Subcutaneous abdominal adipose tissue (tissue), 5 donors: ENCODE data around the gene SLA2.
A peak's percentile ranks its signal among the peaks of the same experiment; 100 is the strongest.
"Not testable (repeated sequence)": the region's sequence is repeated elsewhere in the genome, so short reads cannot be mapped to it uniquely, and the experiment has no call there.

Source experiments
- H3K27ac ChIP-seq: one replicate; pipeline ENCODE4 v1.7.0; 2013; ENCODE audit warnings: low read depth, mild to moderate bottlenecking, inconsistent platforms, low read length, moderate library complexity
- H3K27me3 ChIP-seq, 5 donors: one replicate each; pipeline ENCODE4 v1.7.0; 2013; ENCODE audit warnings: low read length in 5 of 5, inconsistent platforms in 1 of 5; ENCODE audit not compliant: control insufficient read depth in 5 of 5, insufficient read depth in 4 of 5
- H3K36me3 ChIP-seq, 5 donors: one replicate each; pipeline ENCODE4 v1.7.0; 2013; ENCODE audit warnings: low read length in 5 of 5; ENCODE audit not compliant: control insufficient read depth in 5 of 5, insufficient read depth in 5 of 5
- H3K4me1 ChIP-seq, 5 donors: one replicate each; pipeline ENCODE4 v1.7.0; 2013; ENCODE audit warnings: low read length in 5 of 5, mild to moderate bottlenecking in 3 of 5, moderate library complexity in 1 of 5; ENCODE audit not compliant: control insufficient read depth in 5 of 5, insufficient read depth in 5 of 5
- H3K4me3 ChIP-seq, 5 donors: one replicate each; pipeline ENCODE4 v1.7.0; 2013; ENCODE audit warnings: low read length in 5 of 5, low read depth in 1 of 5
- H3K9ac ChIP-seq, 5 donors: one replicate each; pipeline ENCODE4 v1.7.0; 2013; ENCODE audit warnings: low read length in 5 of 5, mild to moderate bottlenecking in 4 of 5, moderate library complexity in 3 of 5
- H3K9me3 ChIP-seq, 5 donors: one replicate each; pipeline ENCODE4 v1.7.0; 2013; ENCODE audit warnings: low read length in 5 of 5; ENCODE audit not compliant: control insufficient read depth in 5 of 5
- donor health status: healthy.
- donor health status: healthy.
- donor health status: healthy.
- donor health status: healthy.
- donor health status: healthy.

SLA2 gene

DNA sequence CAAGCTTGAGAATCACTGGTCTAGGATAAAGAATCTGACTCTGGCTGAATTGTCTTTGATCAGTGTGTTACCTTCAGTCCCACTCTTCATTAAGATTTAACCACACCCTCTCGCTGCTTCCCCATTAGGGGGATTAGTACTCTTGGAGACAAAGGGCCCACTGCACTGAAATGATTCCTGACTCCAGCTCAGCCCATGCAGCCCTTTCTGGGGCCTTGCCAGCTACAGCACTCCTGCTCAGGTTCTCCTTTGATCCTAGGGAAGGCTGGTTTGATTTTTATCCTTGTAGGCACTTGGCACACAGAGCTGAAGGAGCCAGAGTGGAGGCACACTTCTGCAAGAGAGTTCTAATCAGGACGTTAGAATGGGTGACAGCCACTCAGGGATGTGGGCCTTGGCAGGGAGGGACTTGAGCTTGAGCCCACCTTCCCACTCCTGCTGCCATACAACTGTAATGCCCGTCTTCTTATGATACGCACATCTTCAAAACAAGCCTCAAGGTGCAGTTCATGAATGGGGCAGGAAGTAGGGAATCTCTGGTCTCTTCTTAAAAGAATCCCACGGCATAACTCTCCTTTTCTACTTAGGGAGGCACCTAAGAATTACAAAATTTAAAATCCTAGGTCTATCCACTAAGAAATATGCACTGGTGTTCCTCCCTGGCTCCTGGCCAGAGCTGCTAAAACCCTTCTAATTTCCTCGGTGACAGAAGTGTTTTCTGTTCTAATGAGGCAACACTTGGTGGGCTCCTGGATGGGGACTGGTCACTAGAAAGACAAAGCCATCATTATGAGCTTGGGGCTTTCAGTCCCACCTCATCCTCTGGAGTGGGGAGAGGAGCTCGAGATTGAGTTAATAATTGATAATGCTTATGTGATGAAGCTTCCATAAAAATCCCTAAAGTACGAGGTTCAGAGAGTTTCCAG, 1.5 kb upstream of the SLA2 start:
- H3K36me3 ChIP-seq: peaks cover 0 to 11% (median 8%) of the 10 kb centered on the region in 5 donors

DNA sequence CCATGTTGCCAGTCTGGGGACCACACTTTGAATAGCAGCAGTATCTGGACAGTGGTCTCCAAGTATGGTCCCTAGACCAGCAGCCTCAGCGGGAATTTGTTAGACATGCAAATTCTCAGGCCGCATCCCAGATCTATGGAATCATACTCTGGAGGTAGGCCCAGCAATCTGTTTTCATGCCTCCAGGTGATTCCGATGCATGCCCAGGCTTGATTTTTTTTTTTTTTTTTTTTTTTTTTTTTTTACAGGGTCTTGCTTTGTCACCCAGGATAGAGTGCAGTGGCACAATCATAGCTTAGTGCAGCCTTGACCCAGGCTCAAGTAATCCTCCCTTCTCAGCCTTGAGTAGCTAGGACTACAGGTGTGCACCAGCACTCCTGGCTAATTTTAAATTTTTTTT, 682 bp upstream of the SLA2 start:
- Histone ChIP-seq H3K9ac (no peak overlapping the region), H3K9me3 (no peaks in the 10 kb centered on the region), H3K4me3 (no peak overlapping the region), H3K27ac (no peak overlapping the region), H3K36me3 (peaks cover 0 to 5% (median 5%) of the 10 kb centered on the region in 5 donors), H3K4me1 (no peaks in the 10 kb centered on the region), H3K27me3 (peaks cover 0 to 6% (median 0%) of the 10 kb centered on the region in 5 donors)

More for the DNA sequence above, 1.5 kb upstream of the SLA2 start:
- Histone ChIP-seq H3K9ac (no peak overlapping the region), H3K27me3 (peaks cover 0 to 6% (median 0%) of the 10 kb centered on the region in 5 donors), H3K4me3 (no peak overlapping the region), H3K4me1 (no peaks in the 10 kb centered on the region), H3K27ac (no peak overlapping the region), H3K9me3 (no peaks in the 10 kb centered on the region)

DNA sequence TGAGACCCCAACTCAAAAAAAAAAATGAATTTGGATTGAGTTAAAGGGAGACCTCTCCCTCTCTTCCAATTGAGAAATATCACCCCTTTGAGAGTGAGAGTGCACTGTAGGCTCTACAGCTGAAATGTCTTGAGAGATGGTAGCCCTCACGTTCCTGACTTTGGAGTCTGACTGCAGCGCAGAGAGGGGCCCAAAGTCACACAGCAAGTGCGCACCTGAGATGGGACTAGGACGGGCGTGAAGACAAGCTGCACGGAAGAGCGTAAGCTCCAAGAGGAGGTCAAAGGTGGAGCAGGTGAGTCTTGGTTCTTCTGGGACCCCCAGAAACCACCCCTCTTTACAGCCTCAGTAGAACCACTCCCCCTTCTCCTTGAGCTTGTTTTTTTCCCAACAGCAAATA, 643 bp downstream of the SLA2 start:
- H3K9ac ChIP-seq: no peak overlapping the region
- no peak overlapping the region for H3K27ac ChIP-seq
- no peaks in the 10 kb centered on the region for H3K9me3 ChIP-seq
- no peaks in the 10 kb centered on the region for H3K4me1 ChIP-seq
- H3K4me3 ChIP-seq: peak overlapping the region in 1 of 5 donors; percentile 31
- no peaks in the 10 kb centered on the region for H3K36me3 ChIP-seq
- peaks cover 0 to 6% (median 0%) of the 10 kb centered on the region in 5 donors for H3K27me3 ChIP-seq

- Histone ChIP-seq H3K4me3 (peak overlapping the region in 1 of 5 donors; percentile 11), H3K36me3 (no peaks in the 10 kb centered on the region), H3K9me3 (no peaks in the 10 kb centered on the region), H3K27me3 (peaks cover 0 to 6% (median 0%) of the 10 kb centered on the region in 5 donors), H3K9ac (no peak overlapping the region), H3K27ac (no peak overlapping the region), H3K4me1 (no peaks in the 10 kb centered on the region)
Observed at GRCh38 chr20:36644706-36645095, 1.3 kb downstream of the SLA2 start.

DNA sequence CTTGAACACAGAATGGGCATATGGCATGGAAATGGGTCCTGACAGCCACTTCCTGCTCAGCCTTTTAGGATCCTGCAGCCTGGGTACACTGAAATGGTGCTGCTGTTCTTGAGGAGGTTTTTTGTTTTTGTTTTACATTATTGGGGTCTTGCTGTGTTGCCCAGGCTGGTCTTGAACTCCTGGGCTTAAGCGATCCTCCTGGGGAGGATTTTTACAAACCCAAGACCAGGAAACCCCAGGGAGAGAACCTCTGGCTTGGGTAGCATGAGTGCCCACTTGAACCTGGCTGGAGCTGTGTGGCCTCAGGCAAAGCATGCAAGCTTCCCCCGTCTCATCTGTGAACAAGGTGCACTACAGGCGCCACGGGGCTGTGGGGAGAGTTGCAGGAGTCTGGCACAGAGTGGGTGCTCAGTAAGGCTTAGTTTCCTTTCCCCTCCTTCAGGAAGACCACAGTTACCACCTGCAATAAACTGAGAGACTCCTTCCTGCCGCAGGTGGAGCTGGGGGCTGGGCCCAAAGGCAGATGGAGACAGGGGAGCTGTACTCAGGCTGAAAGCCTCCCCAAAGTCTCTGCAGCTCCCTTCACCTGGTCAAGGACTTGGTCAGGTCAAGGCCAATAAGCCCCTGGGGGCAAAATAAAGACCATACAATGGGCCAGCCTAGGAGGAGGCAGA, 1.8 kb downstream of the SLA2 start:
- Histone ChIP-seq H3K4me3 (peak overlapping the region in 1 of 5 donors; percentile 11), H3K27ac (no peak overlapping the region), H3K9me3 (no peaks in the 10 kb centered on the region), H3K9ac (no peak overlapping the region), H3K4me1 (no peaks in the 10 kb centered on the region), H3K36me3 (no peaks in the 10 kb centered on the region), H3K27me3 (peaks cover 0 to 6% (median 0%) of the 10 kb centered on the region in 5 donors)

- Histone ChIP-seq H3K9me3 (no peaks in the 10 kb centered on the region), H3K27me3 (peaks cover 0 to 6% (median 0%) of the 10 kb centered on the region in 5 donors), H3K9ac (no peak overlapping the region), H3K4me3 (no peak overlapping the region), H3K4me1 (no peaks in the 10 kb centered on the region), H3K36me3 (no peaks in the 10 kb centered on the region), H3K27ac (no peak overlapping the region)
Observed at GRCh38 chr20:36642136-36642535, 3.9 kb downstream of the SLA2 start.

- Histone ChIP-seq H3K9ac (no peak overlapping the region), H3K36me3 (no peaks in the 10 kb centered on the region), H3K27me3 (peaks cover 0 to 6% (median 0%) of the 10 kb centered on the region in 5 donors)
Observed at GRCh38 chr20:36641506-36641843, 4.5 kb downstream of the SLA2 start.

GRCh38 chr20:36638876-36639400, 7.1 kb downstream of the SLA2 start:
- H3K27ac ChIP-seq, H3K4me1 ChIP-seq, H3K4me3 ChIP-seq, H3K36me3 ChIP-seq, H3K27me3 ChIP-seq, H3K9ac ChIP-seq, H3K9me3 ChIP-seq: not testable (repeated sequence)

More at GRCh38 chr20:36641506-36641843, 4.5 kb downstream of the SLA2 start:
- H3K4me3 ChIP-seq: no peak overlapping the region
- H3K9me3 ChIP-seq: no peaks in the 10 kb centered on the region
- H3K27ac ChIP-seq: no peak overlapping the region
- H3K4me1 ChIP-seq: no peaks in the 10 kb centered on the region

- Histone ChIP-seq H3K9ac (no peak overlapping the region), H3K36me3 (no peaks in the 10 kb centered on the region), H3K4me1 (no peaks in the 10 kb centered on the region), H3K27me3 (no peaks in the 10 kb centered on the region), H3K4me3 (no peak overlapping the region), H3K9me3 (no peaks in the 10 kb centered on the region), H3K27ac (no peak overlapping the region)
Observed at GRCh38 chr20:36634342-36634741, 11.7 kb downstream of the SLA2 start.

GRCh38 chr20:36633285-36633772, 12.7 kb downstream of the SLA2 start:
- H3K4me3 ChIP-seq: no peak overlapping the region
- H3K27me3 ChIP-seq: no peaks in the 10 kb centered on the region
- no peaks in the 10 kb centered on the region for H3K36me3 ChIP-seq
- H3K9ac ChIP-seq: no peak overlapping the region
- H3K27ac ChIP-seq: no peak overlapping the region
- H3K4me1 ChIP-seq: no peaks in the 10 kb centered on the region
- H3K9me3 ChIP-seq: no peaks in the 10 kb centered on the region
